CD14-positive monocyte (primary cell): Measurements from ENCODE around the gene ABCA2. TPM values are rescaled to one million over a fixed set of nuclear protein-coding genes. Genes with fewer than 3 reads are reported as not detected.

ENCODE experiments used
- DNase-seq, 3 donors: peaks; one replicate each; pipeline ENCODE4 v3.0.0-alpha.2; 2011 to 2022
- H2AFZ ChIP-seq: 2 replicates; pipeline ENCODE4 v1.6.0; 2012; ENCODE audit warnings: mild to moderate bottlenecking, low read depth, low read length, inconsistent platforms; ENCODE audit not compliant: insufficient read depth, poor library complexity, severe bottlenecking
- H3K27ac ChIP-seq, 2 donors: 1 replicate in 1 of 2; 2 replicates in 1 of 2; pipeline ENCODE4 v1.5.1; 2012 to 2013; ENCODE audit warnings: low read length in 2 of 2, control low read depth in 1 of 2, inconsistent platforms in 1 of 2, low read depth in 1 of 2, mild to moderate bottlenecking in 1 of 2
- H3K27me3 ChIP-seq, 2 donors: one replicate each; pipeline versions ENCODE4 v1.6.0 to v1.6.1; 2011 to 2013; ENCODE audit warnings: low read length in 2 of 2; ENCODE audit not compliant: control insufficient read depth in 2 of 2, insufficient read depth in 2 of 2
- H3K36me3 ChIP-seq, 2 donors: replicated peaks in 1 of 2; 1 replicate in 1 of 2; 2 replicates in 1 of 2; pipeline versions ENCODE4 v1.5.1 to v1.6.1; 2012 to 2013; ENCODE audit warnings: low read length in 2 of 2, control low read depth in 1 of 2, inconsistent platforms in 1 of 2, mild to moderate bottlenecking in 1 of 2; ENCODE audit not compliant: insufficient read depth in 2 of 2, control insufficient read depth in 1 of 2
- H3K4me1 ChIP-seq, 2 donors: 1 replicate in 1 of 2; 2 replicates in 1 of 2; pipeline versions ENCODE4 v1.5.1 to v1.6.1; 2012 to 2013; ENCODE audit warnings: low read length in 2 of 2, control low read depth in 1 of 2, inconsistent platforms in 1 of 2, mild to moderate bottlenecking in 1 of 2, moderate library complexity in 1 of 2; ENCODE audit not compliant: insufficient read depth in 2 of 2, control insufficient read depth in 1 of 2
- H3K4me2 ChIP-seq: replicated peaks from 2 replicates; pipeline ENCODE3; 2012; ENCODE audit warnings: low read length, moderate library complexity, mild to moderate bottlenecking; ENCODE audit not compliant: poor library complexity, severe bottlenecking; ENCODE audit errors: extremely low read depth
- H3K4me3 ChIP-seq, 3 experiments: fragments of 200-600 bp in 1 of 3; sonication (generic) in 1 of 3; replicated peaks in 1 of 3; 1 replicate in 2 of 3; 2 replicates in 1 of 3; pipeline ENCODE4 v1.5.1; 2011 to 2013; ENCODE audit warnings: low read length in 3 of 3, mild to moderate bottlenecking in 3 of 3, control low read depth in 2 of 3, low read depth in 2 of 3, inconsistent platforms in 1 of 3, moderate library complexity in 1 of 3
- H3K79me2 ChIP-seq: 2 replicates; pipeline ENCODE4 v1.6.0; 2012; ENCODE audit warnings: mild to moderate bottlenecking, control low read depth, inconsistent platforms, low read length, moderate library complexity; ENCODE audit not compliant: insufficient read depth
- H3K9ac ChIP-seq: 2 replicates; pipeline ENCODE4 v1.6.0; 2017; ENCODE audit warnings: low read length, mild to moderate bottlenecking; ENCODE audit not compliant: insufficient read depth, poor library complexity, severe bottlenecking
- H3K9me3 ChIP-seq, 2 donors: replicated peaks in 1 of 2; 1 replicate in 1 of 2; 2 replicates in 1 of 2; pipeline versions ENCODE4 v1.5.1 to v1.6.1; 2012 to 2013; ENCODE audit warnings: low read length in 2 of 2, control low read depth in 1 of 2; ENCODE audit not compliant: control insufficient read depth in 1 of 2, insufficient read depth in 1 of 2
- H4K20me1 ChIP-seq: 2 replicates; pipeline ENCODE4 v1.6.0; 2012; ENCODE audit warnings: mild to moderate bottlenecking, low read length, control low read depth, moderate library complexity; ENCODE audit not compliant: insufficient read depth
- H3K27ac Mint-ChIP-seq, 7 donors: one replicate each; pipeline ENCODE4 v1.8.0; 2020; ENCODE audit warnings: mild to moderate bottlenecking in 7 of 7, mixed read lengths in 7 of 7, moderate library complexity in 6 of 7, inconsistent platforms in 2 of 7
- H3K27me3 Mint-ChIP-seq, 3 donors: one replicate each; pipeline ENCODE4 v1.8.0; 2021 to 2022; ENCODE audit warnings: low read depth in 3 of 3, mild to moderate bottlenecking in 3 of 3, mixed read lengths in 3 of 3, moderate library complexity in 3 of 3, inconsistent platforms in 1 of 3
- H3K36me3 Mint-ChIP-seq, 2 donors: one replicate each; pipeline ENCODE4 v1.8.0; 2020; ENCODE audit warnings: mixed read lengths in 2 of 2, inconsistent platforms in 1 of 2, mild to moderate bottlenecking in 1 of 2
- H3K4me1 Mint-ChIP-seq: one replicate; pipeline ENCODE4 v1.8.0; 2020; ENCODE audit warnings: mild to moderate bottlenecking, mixed read lengths
- H3K4me3 Mint-ChIP-seq, 2 donors: one replicate each; pipeline ENCODE4 v1.8.0; 2020; ENCODE audit warnings: mild to moderate bottlenecking in 2 of 2, mixed read lengths in 2 of 2, moderate library complexity in 1 of 2
- H3K9me3 Mint-ChIP-seq, 7 donors: one replicate each; pipeline ENCODE4 v1.8.0; 2020 to 2022; ENCODE audit warnings: mixed read lengths in 7 of 7, mild to moderate bottlenecking in 6 of 7, moderate library complexity in 6 of 7, inconsistent platforms in 2 of 7
- CTCF ChIP-seq: fragments of 200-600 bp; IDR thresholded peaks from one replicate; pipeline ENCODE4 v1.8.0; 2022; ENCODE audit warnings: antibody characterized with exemption, mild to moderate bottlenecking
- WGBS: methylation state at CpG from one replicate; pipeline ENCODE4 v1.1.5; 2013; ENCODE audit warnings: missing lambda C conversion rate; ENCODE audit not compliant: insufficient coverage; 5-methylcytosine and 5-hydroxymethylcytosine counted together
- intact Hi-C, 2 donors: fragments of 100-400 bp; cut with micrococcal nuclease; formaldehyde crosslinking; loops; one replicate each; pipeline versions ENCODE4 v1.15.0 to v1.15.1; 2023
- polyA plus RNA-seq, 3 donors: library from polyadenylated mRNA; depleted of rRNA in 1 of 3; unstranded in 2 of 3; stranded (reverse) in 1 of 3; fragments of 300-500 nt in 2 of 3; fragments of >200 nt in 1 of 3; fragmentation: Illumina TruSeq in 2 of 3; gene quantifications; 1 replicate in 2 of 3; 2 replicates in 1 of 3; pipeline ENCODE4 v1.2.3, GENCODE V29; 2012 to 2021

ABCA2 gene
- polyA plus RNA-seq, 3 donors, result 0.18 to 30.7 (median 0.40) TPM

GRCh38 chr9:136975644-136976043 is 52.4 kb downstream of the ABCA2 start:
- Histone ChIP-seq H3K4me1 (peaks cover 22 to 35% of the 10 kb centered on the region in 2 donors), H3K4me2 (peak overlapping the region; percentile 37)
- DNase-seq, result peak in 2 of 3 donors; percentile 16 to 36

GRCh38 chr9:136974817-136975535 is 53.1 kb downstream of the ABCA2 start:
- H3K4me3 ChIP-seq, result peak overlapping the region in 1 of 3 experiments; percentile 37
- no peaks in the 10 kb centered on the region for H4K20me1 ChIP-seq
- peak overlapping the region in 2 of 7 donors; percentile 26 to 30 for H3K27ac Mint-ChIP-seq
- H3K4me1 ChIP-seq, result peaks cover 22 to 35% of the 10 kb centered on the region in 2 donors
- H2AFZ ChIP-seq, result peak overlapping the region; percentile 44
- intact Hi-C loops, result no loop called here
- peaks cover 12 to 44% (median 21%) of the 10 kb centered on the region in 3 donors for H3K27me3 Mint-ChIP-seq
- WGBS, result 31% methylated on average over 11 of the region's 15 CpGs
- H3K9me3 ChIP-seq, result no peaks in the 10 kb centered on the region
- peak overlapping the region; percentile 37 for H3K4me2 ChIP-seq
- peaks cover 0 to 20% of the 10 kb centered on the region in 2 donors for H3K27me3 ChIP-seq
- H3K4me1 Mint-ChIP-seq, result peaks cover 19% of the 10 kb centered on the region
- H3K36me3 Mint-ChIP-seq, result no peaks in the 10 kb centered on the region
- DNase-seq, result peak in 2 of 3 donors; percentile 25 to 29
- peak overlapping the region; percentile 39 for H3K9ac ChIP-seq
- TF ChIP-seq CTCF, result no peak
- peaks cover 0 to 2% (median 0%) of the 10 kb centered on the region in 7 donors for H3K9me3 Mint-ChIP-seq
- H3K27ac ChIP-seq, result no peak overlapping the region
- H3K4me3 Mint-ChIP-seq, result peak overlapping the region; percentile 20 to 70
- H3K79me2 ChIP-seq, result no peaks in the 10 kb centered on the region
- no peaks in the 10 kb centered on the region for H3K36me3 ChIP-seq

More at GRCh38 chr9:136975644-136976043, 52.4 kb downstream of the ABCA2 start:
- Histone ChIP-seq H4K20me1 (no peaks in the 10 kb centered on the region), H3K9me3 (no peaks in the 10 kb centered on the region), H3K79me2 (no peaks in the 10 kb centered on the region), H3K27me3 (peaks cover 0 to 20% of the 10 kb centered on the region in 2 donors), H2AFZ (peak overlapping the region; percentile 44), H3K27ac (no peak overlapping the region), H3K9ac (no peak overlapping the region), H3K4me3 (no peak overlapping the region), H3K36me3 (no peaks in the 10 kb centered on the region)
- H3K9me3 Mint-ChIP-seq, result peaks cover 0 to 2% (median 0%) of the 10 kb centered on the region in 7 donors
- 8% methylated on average over 14 of the region's 14 CpGs for WGBS
- no peak overlapping the region for H3K27ac Mint-ChIP-seq
- peak; percentile 60 for TF ChIP-seq CTCF
- peaks cover 19% of the 10 kb centered on the region for H3K4me1 Mint-ChIP-seq
- no peaks in the 10 kb centered on the region for H3K36me3 Mint-ChIP-seq
- peak overlapping the region; percentile 20 to 70 for H3K4me3 Mint-ChIP-seq
- intact Hi-C loops, result no loop called here
- peaks cover 12 to 46% (median 21%) of the 10 kb centered on the region in 3 donors for H3K27me3 Mint-ChIP-seq
